Activated T-helper 1 cell treated with Interleukin-2 at 50 U/mL for 16 hours (primary cell): ENCODE results near the gene NDUFA6.
"Not testable (repeated sequence)": the region's sequence is repeated elsewhere in the genome, so short reads cannot be mapped to it uniquely, and the experiment has no call there.

Source experiments
- DNase-seq: peaks from one replicate; pipeline ENCODE4 v3.0.0-alpha.2; 2020; ENCODE audit warnings: low read depth

NDUFA6 gene

DNA sequence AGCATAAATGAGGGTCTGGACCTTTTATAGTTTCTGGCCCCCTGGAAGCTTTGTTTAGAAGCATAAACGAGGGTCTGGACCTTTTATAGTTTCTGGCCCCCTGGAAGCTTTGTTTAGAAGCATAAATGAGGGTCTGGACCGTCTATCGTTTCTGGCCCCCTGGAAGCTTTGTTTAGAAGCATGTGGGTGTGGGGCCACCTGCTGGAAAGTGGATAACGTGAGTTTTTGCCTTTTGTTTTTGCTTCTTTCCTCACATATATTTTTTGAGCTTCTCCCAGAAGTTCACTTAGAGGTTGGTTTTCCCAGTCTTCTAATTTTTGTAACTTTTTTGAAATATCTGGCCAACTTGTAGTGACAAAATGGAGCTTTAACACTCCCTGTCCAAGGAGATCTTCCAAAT, 22.2 kb upstream of the NDUFA6 start:
- DNase-seq, result not testable (repeated sequence)

DNA sequence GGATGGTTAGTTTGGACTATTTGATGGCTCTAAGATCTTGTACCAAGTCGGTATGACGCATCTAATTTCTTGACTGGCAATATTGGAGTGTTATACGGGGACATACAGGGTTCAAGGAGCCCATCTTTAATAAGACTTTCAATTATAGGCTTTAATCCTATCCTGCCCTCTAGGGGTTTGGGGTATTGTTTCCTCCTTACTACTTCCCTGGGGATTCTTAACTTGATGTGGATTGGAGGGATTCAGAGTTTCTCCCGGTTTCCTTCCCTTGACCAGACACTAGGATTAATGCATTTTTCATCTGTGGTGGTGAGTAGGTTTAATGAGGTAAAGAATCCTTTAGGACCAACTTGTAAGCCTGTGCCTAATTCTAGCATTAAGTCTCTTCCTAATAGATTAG, 21.2 kb upstream of the NDUFA6 start:
- DNase-seq, result no peak

DNA sequence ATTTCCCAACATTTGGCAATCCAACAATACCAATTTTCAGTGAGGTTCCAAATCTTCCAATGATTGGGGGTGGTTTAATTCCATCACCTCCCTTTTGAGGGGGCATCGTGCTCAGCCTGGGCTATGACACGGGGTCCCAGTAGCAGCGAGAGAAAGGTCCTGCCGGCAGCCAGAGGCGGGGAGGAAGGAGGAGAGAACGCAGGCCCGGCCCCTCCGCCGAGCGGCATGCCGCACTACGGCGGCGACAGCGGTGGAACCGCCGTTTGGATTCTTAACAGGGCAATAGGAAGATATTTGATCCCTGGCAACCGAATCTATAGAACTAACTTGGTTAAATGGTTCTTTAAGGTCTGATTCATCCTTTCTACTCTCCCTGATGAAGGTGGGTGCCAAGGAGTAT, 18.3 kb upstream of the NDUFA6 start:
- DNase-seq, result no peak

DNA sequence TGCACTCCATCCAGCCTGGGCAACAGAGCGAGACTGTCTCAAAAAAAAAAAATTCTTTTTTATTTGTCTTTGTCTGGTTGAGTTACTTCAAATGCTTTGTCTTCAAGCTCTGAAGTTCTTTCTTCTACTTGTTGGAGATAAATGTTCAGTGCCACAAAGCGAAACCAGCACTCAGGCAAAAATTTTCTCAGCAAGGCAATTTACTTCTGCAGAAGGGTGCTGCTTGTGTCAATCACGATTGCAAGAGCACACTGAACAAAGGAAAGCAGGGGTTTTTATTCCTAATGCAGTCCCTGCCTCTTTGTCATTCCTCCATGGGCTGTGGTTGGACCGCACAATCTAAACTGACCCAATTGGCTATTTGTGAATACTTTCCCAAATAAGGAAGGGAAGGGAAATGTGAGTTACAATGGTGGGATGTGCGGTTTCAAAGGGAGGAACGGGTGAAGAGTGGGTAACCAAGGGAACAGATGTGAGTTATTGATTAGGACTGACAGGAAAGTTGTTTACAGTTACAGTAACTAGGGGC, 13.8 kb upstream of the NDUFA6 start:
- DNase-seq, result not testable (repeated sequence)

DNA sequence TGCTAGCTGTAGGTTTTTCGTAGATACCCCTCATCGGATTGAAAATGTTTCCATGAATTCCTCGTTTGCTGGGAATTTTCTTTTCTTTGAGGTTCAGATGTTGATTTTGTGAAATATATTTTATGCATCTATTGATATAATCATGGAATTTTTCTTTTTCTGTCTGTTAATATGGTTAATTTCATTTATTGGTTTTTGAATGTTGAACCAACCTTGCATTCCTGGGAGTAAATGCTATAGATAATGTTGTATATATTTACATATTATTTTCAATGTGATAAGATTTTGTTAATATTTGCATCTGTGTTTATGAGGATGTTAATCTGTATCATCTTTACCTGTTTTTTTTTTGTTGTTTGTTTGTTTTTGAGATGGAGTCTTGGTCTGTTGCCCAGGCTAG, 10.6 kb upstream of the NDUFA6 start:
- no peak for DNase-seq

DNA sequence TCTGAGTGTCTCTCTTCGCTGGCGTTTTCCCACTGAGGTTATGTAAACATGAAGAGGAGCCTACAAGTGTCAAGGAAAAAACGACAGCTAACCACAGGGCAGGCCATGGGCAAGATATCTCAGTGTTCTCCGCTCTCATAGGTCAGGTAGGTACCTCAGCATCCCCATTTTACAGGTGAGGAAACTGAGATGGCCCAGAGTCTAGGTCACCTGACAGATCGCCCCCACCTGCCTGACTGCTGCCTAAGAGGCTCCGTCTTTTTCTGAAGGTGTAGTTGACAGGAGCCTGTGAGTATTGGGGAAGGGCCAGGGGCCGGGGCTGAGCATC, 847 bp upstream of the NDUFA6 start:
- no peak for DNase-seq

DNA sequence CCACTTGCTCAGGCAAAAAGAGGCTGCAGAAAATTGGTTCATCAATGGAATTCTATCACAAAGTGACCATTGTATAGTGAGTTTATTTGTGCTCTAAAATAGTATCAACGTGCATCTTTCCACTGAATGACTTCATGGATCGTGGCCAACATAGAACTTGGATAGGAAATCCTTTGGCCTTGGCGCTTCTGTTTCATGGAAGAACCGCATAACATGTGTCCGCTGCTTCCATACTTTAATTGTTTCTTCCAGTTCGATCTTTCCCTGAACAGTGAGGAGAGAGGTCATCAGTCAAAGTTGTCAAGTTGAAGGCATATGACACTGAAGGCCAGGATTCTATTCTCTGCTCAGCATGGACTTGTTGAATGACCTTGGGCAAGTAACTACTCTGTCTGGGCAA, 4.5 kb downstream of the NDUFA6 start:
- no peak for DNase-seq

DNA sequence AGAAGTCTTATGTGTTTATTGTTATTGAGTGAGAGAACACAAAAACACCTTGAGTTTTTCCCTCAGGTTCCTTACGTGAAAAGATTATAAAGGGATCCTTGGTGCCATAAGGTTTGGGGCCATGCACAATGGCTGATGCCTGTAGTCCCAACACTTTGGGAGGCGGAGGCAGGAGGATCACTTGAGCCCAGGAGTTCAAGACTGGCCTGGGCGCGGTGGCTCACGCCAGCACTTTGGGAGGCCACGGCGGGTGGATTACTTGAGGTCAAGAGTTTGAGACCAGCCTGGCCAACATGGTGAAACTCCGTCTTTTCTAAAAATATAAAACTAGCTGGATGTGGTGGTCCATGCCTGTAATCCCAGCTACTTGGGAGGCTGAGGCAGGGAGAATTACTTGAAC, 5.7 kb downstream of the NDUFA6 start:
- DNase-seq, result no peak

DNA sequence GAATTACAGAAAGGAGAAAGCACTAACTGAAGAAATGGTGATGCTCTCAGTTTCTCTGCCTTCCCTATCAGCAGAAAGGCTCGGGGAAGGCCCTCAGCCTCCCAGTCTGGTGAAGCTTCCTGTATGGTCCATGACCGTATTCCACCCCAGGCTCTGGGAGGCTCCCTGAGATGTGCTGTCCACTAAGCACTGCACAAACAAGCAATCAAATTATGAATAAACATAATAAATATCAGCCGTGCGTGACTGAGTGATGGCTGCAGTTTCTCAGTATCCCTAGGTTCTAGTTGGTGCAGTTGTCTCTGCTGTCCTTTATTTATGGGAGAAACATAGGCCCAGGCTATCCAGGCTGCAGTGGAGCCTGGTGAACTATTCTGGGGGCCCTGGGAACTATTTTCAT, 7.5 kb downstream of the NDUFA6 start:
- no peak for DNase-seq

DNA sequence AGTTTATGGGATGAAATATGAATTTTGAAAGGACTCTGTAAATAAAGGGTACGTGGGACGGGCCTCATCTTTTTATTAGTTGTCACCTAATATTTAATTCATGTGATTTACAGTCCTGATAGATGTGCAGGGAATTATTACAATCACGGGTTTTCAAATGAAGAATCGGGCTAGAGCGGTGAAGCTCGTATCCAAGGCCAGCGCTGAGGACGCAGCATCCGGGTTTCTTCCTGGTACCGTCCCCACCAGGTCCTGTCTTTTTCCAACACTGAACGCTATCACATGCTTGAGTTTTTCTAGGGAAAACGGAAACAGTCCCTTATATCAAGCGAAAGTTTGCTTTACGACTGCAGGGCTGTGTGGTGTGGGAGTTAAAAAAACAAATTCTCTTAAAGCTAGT, 10.3 kb downstream of the NDUFA6 start:
- DNase-seq, result no peak

DNA sequence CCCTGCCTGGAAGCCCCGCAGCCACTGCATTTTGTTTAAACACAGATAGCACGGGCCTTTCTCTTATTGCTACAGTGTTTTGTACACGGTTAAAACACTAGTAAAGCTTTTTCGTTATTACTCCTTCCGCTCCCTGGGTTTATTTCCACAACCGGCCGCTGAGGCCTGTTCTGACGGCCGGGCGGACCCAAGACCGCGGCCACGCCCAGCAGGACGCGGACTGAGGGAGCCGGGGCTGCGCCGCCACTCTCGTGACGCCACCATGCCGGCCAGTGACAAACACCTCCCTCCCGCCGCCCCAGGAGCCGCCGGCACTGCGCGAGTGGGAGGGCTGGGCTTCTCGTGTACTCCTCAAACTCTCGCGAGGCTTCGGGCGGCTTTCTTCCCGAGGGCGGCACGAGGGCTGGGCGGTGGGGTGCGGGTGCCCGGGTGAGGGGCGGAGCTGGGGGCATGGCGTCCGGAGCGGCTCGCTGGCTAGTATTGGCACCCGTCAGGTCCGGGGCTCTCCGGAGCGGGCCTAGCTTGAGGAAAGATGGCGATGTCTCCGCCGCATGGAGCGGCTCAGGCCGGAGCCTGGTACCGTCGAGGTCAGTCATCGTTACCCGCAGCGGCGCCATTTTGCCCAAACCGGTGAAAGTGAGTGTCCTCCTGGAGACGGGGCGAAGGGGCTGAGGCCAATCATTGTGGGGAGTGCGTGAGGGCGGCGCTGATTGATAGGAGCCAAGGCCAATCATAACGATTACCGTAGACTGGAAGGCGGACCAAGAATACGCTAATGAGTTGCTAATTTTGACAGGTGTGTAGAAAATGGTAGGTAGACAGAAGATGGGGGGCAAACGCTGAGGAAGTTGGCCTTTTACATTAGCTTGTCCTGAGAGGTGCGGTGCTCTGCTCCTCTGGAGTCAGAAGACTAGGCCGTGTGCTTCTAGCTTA, 11.0 kb downstream of the NDUFA6 start, which contains the start of gene SMDT1:
Gene SMDT1, plus strand, starts transcription at position 382 of the 933 bp plus-strand sequence. Its CDS starts 69 bp downstream, at position 451.
- peak; percentile 95 for DNase-seq

DNA sequence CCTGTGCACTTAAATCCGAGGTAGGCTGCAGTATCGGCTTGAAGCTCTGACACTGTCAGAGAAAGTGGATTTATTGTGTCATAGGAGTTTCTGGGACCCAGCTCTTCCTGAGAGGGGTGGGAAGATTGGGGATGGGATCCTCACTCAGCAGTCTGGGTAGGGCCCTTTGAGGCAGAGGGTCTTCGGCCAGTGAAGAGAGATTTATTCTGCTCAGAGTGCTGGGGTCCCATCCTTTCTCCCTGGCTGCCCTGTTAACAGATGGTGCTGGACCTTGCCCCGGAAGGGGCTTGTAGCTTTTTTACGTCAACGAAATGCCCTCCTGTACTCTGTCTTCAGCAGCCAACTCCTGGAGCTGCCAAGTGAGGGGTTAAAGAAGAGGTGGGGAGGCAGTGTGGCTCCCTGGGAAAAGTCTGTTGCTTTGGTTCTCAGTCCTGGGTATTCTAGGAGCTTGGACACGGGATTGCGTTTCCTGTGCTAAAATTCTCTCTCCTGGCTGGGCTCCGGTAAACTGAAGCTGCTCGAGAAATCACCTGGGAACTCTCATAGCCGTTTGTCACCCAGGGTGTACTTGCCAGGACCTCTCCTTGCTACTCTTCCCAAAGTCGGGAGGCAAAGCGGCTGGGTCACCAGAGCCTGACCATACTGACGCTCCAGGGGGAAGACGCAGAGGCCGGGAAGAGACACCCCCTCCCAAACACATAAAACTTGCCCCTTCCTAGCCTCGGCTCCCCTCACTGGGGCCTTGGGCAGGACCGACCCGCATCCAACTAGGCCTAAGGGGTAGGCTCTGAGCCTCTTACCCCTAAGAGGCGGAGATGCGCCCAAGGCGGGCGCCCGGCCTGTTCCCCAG, 11.9 kb downstream of the NDUFA6 start:
- DNase-seq, result no peak

DNA sequence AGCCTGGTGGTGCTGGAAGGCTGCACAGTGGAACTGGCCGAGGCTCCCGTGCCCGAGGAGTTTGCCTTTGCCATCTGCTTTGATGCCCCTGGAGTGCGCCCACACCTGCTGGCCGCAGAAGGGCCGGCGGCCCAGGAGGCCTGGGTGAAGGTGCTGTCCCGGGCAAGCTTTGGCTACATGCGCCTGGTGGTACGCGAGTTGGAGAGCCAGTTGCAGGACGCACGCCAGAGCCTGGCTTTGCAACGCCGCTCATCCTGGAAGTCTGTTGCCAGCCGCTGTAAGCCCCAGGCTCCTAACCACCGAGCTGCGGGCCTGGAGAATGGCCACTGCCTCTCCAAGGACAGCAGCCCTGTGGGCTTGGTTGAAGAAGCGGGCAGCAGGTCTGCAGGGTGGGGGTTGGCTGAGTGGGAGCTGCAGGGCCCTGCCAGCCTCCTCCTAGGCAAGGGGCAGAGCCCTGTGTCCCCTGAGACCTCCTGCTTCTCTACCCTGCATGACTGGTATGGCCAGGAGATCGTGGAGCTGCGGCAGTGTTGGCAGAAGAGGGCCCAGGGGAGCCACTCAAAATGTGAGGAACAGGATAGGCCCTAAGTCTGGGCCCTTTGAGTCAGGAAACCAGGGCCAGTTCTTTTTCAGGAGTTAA, 13.0 kb downstream of the NDUFA6 start:
- no peak for DNase-seq

DNA sequence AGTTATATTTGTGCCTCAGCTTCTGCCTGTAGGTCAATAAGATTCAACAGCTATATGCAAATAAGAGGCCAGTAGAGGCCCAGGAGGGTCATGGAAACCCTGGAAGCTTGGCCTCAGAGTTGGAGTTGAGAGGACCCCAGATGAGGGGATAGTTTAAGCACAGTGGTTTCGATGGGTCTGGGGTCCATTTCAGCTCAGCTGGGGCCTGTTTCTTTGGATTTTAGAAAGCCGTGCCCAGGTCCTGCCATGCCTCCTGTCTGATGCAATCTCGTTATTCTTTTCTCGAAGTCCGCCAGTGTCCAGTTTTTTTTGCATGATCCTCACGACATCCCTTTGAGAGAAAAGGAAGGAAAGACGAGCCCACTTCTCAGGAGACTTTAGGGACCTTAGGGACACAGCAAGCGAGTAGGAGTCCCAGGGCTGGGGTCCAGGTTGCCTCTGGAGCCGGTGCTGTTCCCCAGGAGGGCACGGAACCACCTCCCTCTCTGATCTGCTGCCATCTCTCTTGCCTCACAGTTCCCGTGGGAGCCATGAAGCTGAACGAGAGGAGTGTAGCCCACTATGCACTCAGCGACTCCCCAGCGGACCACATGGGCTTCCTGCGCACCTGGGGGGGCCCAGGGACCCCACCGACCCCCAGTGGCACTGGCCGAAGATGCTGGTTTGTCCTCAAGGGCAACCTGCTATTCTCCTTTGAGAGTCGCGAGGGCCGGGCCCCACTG, 13.6 kb downstream of the NDUFA6 start:
- no peak for DNase-seq

DNA sequence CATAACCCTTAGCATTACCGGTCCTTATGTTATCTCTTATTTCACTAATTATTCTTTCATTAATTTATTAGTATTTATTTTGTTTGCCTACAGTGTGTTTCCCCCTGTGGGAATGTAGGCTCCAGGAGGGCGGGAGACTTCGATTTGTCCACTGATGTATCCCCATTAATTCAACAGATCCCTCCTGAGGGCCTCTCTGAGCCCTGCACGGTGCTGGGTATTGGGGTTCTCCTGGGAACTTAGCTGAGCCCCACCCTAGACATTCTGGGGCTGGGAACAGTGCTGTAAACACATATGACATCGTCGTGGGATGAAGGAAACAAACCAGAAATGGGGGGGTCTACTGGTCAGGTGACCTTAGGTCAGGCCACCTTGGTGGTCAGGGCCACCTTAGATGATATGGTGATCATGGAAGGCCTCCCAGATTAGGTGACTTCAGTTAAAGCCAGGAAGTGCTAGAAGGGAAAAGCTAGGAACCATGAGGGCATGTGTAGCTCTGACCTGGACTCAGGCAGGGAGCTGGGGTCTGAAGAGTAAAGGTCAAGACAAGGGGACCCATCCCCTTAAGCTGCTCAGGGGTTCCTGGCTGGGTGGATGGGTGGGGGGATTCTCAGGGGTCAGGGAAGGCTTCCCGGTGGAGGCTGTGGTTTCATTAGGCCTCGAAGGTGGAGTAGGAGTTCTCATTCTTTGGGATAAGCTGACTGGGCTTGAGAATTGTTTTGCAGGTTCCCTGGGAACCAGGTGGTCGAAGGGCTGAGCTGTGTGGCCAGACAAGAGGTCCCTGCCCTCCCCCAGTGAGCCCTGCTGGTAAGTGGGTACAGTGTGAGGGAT, 15.5 kb downstream of the NDUFA6 start:
- no peak for DNase-seq

DNA sequence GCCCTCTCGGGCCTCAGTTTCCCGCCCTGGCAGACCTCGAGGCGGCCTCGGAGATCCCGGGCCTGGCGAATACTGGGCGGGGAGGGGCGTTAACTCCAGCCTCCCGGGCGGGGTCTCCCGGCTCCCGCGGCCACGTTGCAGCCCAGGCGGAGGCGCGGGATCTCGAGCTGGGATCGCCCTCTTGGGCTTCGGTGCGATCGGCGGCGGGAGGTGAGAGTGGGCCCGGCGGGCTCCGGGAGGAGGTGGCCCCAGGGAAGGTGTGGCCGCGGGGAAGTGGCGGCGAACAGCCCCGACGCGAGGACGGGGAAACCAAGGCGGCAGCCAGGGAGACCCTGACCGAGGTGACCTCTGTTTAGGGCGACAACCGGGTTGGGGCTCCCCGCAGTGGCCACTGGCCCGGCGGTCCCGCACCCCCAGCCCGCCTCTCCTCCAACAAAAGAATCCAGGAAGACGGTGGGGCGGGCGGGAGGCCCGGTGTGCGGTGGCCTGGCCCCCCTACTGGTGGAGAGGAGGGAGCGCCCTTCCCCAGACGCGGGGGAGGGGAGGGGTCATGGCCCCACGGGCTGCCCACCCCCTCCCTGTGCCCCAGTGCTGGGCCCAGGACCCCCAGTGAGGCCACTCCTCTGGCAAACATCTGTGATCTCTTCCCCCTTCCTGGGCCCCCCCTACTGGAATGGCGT, 16.3 kb downstream of the NDUFA6 start, which contains the start of gene PHETA2:
Gene PHETA2, plus strand, starts transcription at position 117 of the 680 bp plus-strand sequence. CDS start 3,046 bp downstream, outside the sequence.
- peak; percentile 52 for DNase-seq

DNA sequence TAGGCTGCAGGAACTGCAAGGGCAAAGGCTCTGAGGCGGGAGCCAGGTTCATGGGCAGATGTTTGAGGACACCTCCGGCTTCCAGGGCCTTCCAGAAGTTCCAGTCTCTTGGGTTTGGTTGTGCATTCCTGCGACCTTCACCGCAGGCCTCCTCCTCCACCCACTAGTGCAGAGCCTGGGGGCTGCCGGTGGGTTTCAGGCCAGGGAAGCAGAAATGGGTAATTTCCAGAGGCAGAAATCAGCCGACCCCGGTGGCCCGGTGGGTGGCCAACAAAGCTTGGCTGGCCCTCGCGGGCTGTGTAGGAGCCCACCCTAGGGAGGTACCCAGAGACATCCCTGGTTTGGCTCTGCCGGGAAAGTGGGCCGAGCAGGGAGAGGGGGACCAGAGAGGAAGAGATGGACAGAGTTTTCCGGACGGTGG, 16.9 kb downstream of the NDUFA6 start:
- DNase-seq, result no peak

DNA sequence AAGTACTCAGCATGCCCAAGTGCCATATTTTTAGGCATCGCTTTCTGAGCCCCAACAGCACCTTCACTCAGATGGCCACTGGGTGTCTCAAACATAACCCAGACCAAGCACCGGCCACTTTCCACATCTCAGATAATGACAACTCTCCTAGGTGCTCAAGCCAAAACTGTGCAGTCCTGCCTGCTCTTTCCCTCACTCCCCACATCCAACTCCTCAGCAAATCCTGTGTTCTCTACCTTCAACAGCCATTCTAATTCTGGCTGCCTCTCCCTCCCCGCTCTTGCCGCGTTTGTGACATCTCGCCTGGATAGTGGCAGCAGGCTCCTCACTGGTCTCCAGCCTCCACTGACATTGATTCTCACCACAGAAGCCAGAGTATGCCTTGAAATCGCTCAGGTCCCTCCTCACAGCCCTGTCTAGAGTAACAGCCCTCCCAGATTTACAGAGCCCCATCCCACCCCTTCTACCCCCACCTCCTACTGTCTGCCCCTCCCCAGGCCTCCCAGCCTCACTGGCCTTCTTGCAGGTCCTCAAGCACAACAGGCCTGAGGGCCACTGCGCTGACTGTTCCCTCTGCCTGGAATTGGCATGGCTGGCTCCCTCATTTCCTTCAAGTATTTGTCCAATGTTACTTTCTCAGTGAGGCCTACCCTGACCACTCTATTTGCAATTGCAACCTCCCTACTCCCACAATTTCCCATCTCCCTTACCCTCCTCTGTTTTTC, 17.8 kb downstream of the NDUFA6 start:
- no peak for DNase-seq

DNA sequence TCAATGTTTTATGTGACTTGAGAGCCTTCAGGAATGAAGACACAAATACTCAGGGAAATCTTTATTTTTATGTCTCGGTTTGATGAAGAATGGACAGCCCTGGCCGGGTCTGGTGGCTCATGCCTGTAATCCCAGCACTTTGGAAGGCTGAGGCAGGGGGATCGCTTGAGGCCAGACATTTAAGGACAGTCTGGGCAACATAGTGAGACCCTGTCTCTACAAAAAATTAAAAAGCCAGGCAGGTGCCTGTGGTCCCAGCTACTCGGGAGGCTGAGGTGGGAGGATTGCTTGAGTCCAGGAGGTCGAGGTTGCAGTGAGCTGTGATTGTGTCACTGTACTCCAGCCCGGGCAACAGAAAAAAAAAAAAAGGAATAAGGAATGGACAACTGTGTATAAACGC, 19.1 kb downstream of the NDUFA6 start:
- DNase-seq, result not testable (repeated sequence)
